HG02642 (cell line): ENCODE data around the gene ROMO1.
"Not testable (repeated sequence)": the region's sequence is repeated elsewhere in the genome, so short reads cannot be mapped to it uniquely, and the experiment has no call there.

Source experiments
- ATAC-seq: cut with Tn5 transposase; IDR thresholded peaks from one replicate; pipeline ENCODE4 v1.9.1; 2021; ENCODE audit warnings: mild to moderate bottlenecking; ENCODE audit not compliant: unreplicated experiment, poor library complexity

Gene ROMO1

DNA sequence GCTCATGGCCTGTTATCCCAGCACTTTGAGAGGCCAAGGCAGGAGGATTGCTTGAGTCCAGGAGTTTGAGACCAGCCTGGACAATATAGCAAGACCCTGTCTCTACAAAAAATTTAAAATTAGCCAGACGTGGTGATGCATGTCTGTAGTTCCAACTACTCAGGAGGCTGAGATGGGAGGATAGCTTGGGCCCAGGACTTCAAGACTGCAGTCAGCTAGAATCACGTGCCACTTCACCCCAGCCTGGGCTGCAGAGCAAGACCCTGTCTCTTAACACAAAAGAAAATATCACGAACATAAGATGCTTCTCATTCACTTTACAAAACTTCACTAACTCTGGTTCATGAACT lies 45.3 kb downstream of the ROMO1 start:
- not testable (repeated sequence) for ATAC-seq
